SK-N-SH treated with all-trans-retinoic acid at 6 μM for 48 hours (cell line): ENCODE results near the gene UBXN6.

Experiments used
- ATAC-seq: fragments of 200-7000 bp; cut with Tn5 transposase; 3 replicates; pipeline ENCODE4 v1.9.1; 2020; ENCODE audit warnings: mild to moderate bottlenecking, moderate library complexity
- BACH2 ChIP-seq: fragments of 250-450 bp; sonication (Bioruptor Pico); IDR thresholded peaks from 2 replicates; pipeline ENCODE4 v1.9.0; 2021; ENCODE audit warnings: mild to moderate bottlenecking, borderline replicate concordance
- CREB5 ChIP-seq: fragments of 250-450 bp; sonication (Bioruptor Pico); IDR thresholded peaks from 2 replicates; pipeline ENCODE4 v1.5.1; 2020; ENCODE audit warnings: low read depth, mild to moderate bottlenecking, moderate library complexity
- CSDC2 ChIP-seq: fragments of 250-450 bp; sonication (Bioruptor Pico); IDR thresholded peaks from 2 replicates; pipeline ENCODE4 v1.5.0; 2020; ENCODE audit warnings: mild to moderate bottlenecking, moderate library complexity
- ESRRG ChIP-seq: fragments of 250-450 bp; sonication (Bioruptor Pico); IDR thresholded peaks from 2 replicates; pipeline ENCODE4 v1.6.1; 2021; ENCODE audit warnings: mild to moderate bottlenecking
- GLIS3 ChIP-seq: fragments of 250-450 bp; sonication (Bioruptor Pico); IDR thresholded peaks from 2 replicates; pipeline ENCODE4 v1.5.0; 2020; ENCODE audit warnings: mild to moderate bottlenecking, moderate library complexity
- ISL1 ChIP-seq: fragments of 250-450 bp; sonication (Bioruptor Pico); IDR thresholded peaks from 2 replicates; pipeline ENCODE4 v2.1.2; 2022; ENCODE audit warnings: mild to moderate bottlenecking, moderate library complexity
- OSR1 ChIP-seq: fragments of 250-450 bp; sonication (Bioruptor Pico); IDR thresholded peaks from 2 replicates; pipeline ENCODE4 v1.8.0; 2022; ENCODE audit warnings: moderate library complexity, mild to moderate bottlenecking, inconsistent platforms
- PATZ1 ChIP-seq: fragments of 250-450 bp; sonication (Bioruptor Pico); IDR thresholded peaks from 2 replicates; pipeline ENCODE4 v1.8.0; 2020; ENCODE audit warnings: mild to moderate bottlenecking, moderate library complexity, borderline replicate concordance
- PPARA ChIP-seq: fragments of 250-450 bp; sonication (Bioruptor Pico); IDR thresholded peaks from 2 replicates; pipeline ENCODE4 v1.5.0; 2020; ENCODE audit warnings: mild to moderate bottlenecking, borderline replicate concordance
- RARB ChIP-seq: fragments of 250-450 bp; sonication (Bioruptor Pico); IDR thresholded peaks from 2 replicates; pipeline ENCODE4 v1.8.0; 2021; ENCODE audit warnings: mild to moderate bottlenecking, moderate library complexity
- SNAI2 ChIP-seq: fragments of 250-450 bp; sonication (Bioruptor Pico); IDR thresholded peaks from 2 replicates; pipeline ENCODE4 v1.5.0; 2020; ENCODE audit warnings: mild to moderate bottlenecking, moderate library complexity
- TCF4 ChIP-seq: fragments of 250-450 bp; sonication (Bioruptor Pico); IDR thresholded peaks from 2 replicates; pipeline ENCODE4 v1.8.0; 2021; ENCODE audit warnings: mild to moderate bottlenecking, moderate library complexity, borderline replicate concordance
- TOX ChIP-seq: fragments of 250-450 bp; sonication (Bioruptor Pico); IDR thresholded peaks from 2 replicates; pipeline ENCODE4 v1.8.0; 2021; ENCODE audit warnings: mild to moderate bottlenecking, moderate library complexity, borderline replicate concordance
- ZC3H10 ChIP-seq: fragments of 250-450 bp; sonication (Bioruptor Pico); IDR thresholded peaks from 2 replicates; pipeline ENCODE4 v1.5.1; 2021; ENCODE audit warnings: mild to moderate bottlenecking, moderate library complexity
- ZFP3 ChIP-seq: fragments of 250-450 bp; sonication (Bioruptor Pico); IDR thresholded peaks from 2 replicates; pipeline ENCODE4 v1.5.0; 2020; ENCODE audit warnings: mild to moderate bottlenecking, moderate library complexity
- ZFP30 ChIP-seq: fragments of 450-650 bp; formaldehyde crosslinking; IDR thresholded peaks from 2 replicates; pipeline ENCODE4 v1.5.0; 2022; ENCODE audit warnings: mild to moderate bottlenecking, moderate library complexity
- ZNF565 ChIP-seq: fragments of 450-650 bp; formaldehyde crosslinking; conservative IDR thresholded peaks from 2 replicates; pipeline ENCODE4 v1.5.0; 2020; ENCODE audit warnings: low read depth, mild to moderate bottlenecking, moderate library complexity
- ZNF8 ChIP-seq: fragments of 450-650 bp; formaldehyde crosslinking; IDR thresholded peaks from 2 replicates; pipeline ENCODE4 v1.5.0; 2020; ENCODE audit warnings: mild to moderate bottlenecking, moderate library complexity
- TF ChIP-seq, protein P1 (sequence below): fragments of 250-450 bp; sonication (Bioruptor Pico); IDR thresholded peaks from 2 replicates; pipeline ENCODE4 v1.5.1; 2021; ENCODE audit warnings: mild to moderate bottlenecking, moderate library complexity
- TF ChIP-seq, protein P2 (sequence below): fragments of 250-450 bp; sonication (Bioruptor Pico); IDR thresholded peaks from 2 replicates; pipeline ENCODE4 v1.5.0; 2020; ENCODE audit warnings: mild to moderate bottlenecking, moderate library complexity

UBXN6 gene

GRCh38 chr19:4402171-4403004 is 55.2 kb downstream of the UBXN6 start, which contains the start of gene CHAF1A (continued):
- TF ChIP-seq OSR1 (CRISPR knock-in tag) (no peak), ZFP3 (CRISPR knock-in tag) (no peak), ISL1 (no peak), RARB (CRISPR knock-in tag) (no peak), PATZ1 (CRISPR knock-in tag) (no peak)

DNA sequence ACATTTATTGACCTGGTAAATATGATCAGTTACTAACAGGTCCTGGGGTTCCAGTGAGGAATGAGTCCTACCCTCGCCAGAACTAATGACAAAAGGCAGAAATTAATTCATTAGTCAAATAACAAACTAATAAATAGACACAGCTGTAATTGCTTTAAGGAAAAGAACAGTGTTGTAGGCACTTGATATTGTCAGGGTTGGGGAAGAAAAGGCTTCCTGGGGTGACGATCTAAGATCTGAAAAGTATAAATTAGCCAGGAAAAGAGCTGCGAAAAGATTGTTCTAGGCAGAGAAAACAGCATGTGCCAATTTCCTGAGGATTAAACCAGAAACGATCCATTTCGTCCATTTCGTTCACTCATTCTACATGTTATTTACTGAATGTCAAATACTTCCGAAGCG is 55.8 kb downstream of the UBXN6 start:
- no peak for ATAC-seq
- TF ChIP-seq ZNF8 (no peak), ESRRG (CRISPR knock-in tag) (no peak), TCF4 (CRISPR knock-in tag) (no peak), ZC3H10 (no peak), CREB5 (CRISPR knock-in tag) (no peak), CSDC2 (CRISPR knock-in tag) (no peak), ZNF565 (CRISPR knock-in tag) (no peak)
- TF ChIP-seq, protein P1, sequence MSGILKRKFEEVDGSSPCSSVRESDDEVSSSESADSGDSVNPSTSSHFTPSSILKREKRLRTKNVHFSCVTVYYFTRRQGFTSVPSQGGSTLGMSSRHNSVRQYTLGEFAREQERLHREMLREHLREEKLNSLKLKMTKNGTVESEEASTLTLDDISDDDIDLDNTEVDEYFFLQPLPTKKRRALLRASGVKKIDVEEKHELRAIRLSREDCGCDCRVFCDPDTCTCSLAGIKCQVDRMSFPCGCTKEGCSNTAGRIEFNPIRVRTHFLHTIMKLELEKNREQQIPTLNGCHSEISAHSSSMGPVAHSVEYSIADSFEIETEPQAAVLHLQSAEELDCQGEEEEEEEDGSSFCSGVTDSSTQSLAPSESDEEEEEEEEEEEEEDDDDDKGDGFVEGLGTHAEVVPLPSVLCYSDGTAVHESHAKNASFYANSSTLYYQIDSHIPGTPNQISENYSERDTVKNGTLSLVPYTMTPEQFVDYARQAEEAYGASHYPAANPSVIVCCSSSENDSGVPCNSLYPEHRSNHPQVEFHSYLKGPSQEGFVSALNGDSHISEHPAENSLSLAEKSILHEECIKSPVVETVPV = no peak
- TF ChIP-seq, protein P2, sequence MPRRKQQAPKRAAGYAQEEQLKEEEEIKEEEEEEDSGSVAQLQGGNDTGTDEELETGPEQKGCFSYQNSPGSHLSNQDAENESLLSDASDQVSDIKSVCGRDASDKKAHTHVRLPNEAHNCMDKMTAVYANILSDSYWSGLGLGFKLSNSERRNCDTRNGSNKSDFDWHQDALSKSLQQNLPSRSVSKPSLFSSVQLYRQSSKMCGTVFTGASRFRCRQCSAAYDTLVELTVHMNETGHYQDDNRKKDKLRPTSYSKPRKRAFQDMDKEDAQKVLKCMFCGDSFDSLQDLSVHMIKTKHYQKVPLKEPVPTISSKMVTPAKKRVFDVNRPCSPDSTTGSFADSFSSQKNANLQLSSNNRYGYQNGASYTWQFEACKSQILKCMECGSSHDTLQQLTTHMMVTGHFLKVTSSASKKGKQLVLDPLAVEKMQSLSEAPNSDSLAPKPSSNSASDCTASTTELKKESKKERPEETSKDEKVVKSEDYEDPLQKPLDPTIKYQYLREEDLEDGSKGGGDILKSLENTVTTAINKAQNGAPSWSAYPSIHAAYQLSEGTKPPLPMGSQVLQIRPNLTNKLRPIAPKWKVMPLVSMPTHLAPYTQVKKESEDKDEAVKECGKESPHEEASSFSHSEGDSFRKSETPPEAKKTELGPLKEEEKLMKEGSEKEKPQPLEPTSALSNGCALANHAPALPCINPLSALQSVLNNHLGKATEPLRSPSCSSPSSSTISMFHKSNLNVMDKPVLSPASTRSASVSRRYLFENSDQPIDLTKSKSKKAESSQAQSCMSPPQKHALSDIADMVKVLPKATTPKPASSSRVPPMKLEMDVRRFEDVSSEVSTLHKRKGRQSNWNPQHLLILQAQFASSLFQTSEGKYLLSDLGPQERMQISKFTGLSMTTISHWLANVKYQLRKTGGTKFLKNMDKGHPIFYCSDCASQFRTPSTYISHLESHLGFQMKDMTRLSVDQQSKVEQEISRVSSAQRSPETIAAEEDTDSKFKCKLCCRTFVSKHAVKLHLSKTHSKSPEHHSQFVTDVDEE (CRISPR knock-in tag) = no peak

GRCh38 chr19:4400135-4400936 is 57.3 kb downstream of the UBXN6 start, which contains the start of gene SH3GL1:
SH3GL1 (minus strand) TSS chr19:4400547; CDS start chr19:4400368, 179 bp downstream.
- TF ChIP-seq ESRRG (CRISPR knock-in tag) = no peak
- TF ChIP-seq SNAI2 (CRISPR knock-in tag) = 0 out of 2 replicates have a peak, but pooled peaks have one; percentile 62
- no peak for TF ChIP-seq ZC3H10
- TF ChIP-seq ZFP30 = no peak
- no peak for TF ChIP-seq CREB5 (CRISPR knock-in tag)
- no peak for TF ChIP-seq GLIS3 (CRISPR knock-in tag)
- no peak for TF ChIP-seq PPARA (CRISPR knock-in tag)
- TF ChIP-seq BACH2 (CRISPR knock-in tag) = no peak
- TF ChIP-seq, protein P2 (CRISPR knock-in tag) = 0 out of 2 replicates have a peak, but pooled peaks have one; percentile 27
- no peak for TF ChIP-seq PATZ1 (CRISPR knock-in tag)
- no peak for TF ChIP-seq TOX (CRISPR knock-in tag)
- TF ChIP-seq, all 23 proteins: peak for 2
- ATAC-seq = peak; percentile 52
